ENCODE data around the gene BACH1. TPM values are rescaled to one million over a fixed set of nuclear protein-coding genes. Genes with fewer than 3 reads are reported as not detected.
A peak's percentile ranks its signal among the peaks of the same experiment; 100 is the strongest.
"Not testable (repeated sequence)": the region's sequence is repeated elsewhere in the genome, so short reads cannot be mapped to it uniquely, and the experiment has no call there.

Gene BACH1
- 10 to 100 TPM; 33.2 to 66.9 TPM for total RNA-seq

- intact Hi-C loops (cut with DNase I) = no loop called here
- H3K27ac ChIP-seq = peak within 1 kb of the TSS; percentile 90
- H3K36me3 ChIP-seq = no peaks in the 10 kb centered on the region
- DNase-seq = peak; percentile 92
- peak within 1 kb of the TSS; percentile 69 to 76 for H3K9ac ChIP-seq (ENCODE audit: low read depth in 2 of 2, low read length in 2 of 2)
- H3K4me3 ChIP-seq = peak within 1 kb of the TSS; percentile 63
- H3K4me1 ChIP-seq = peaks cover 15% of the 10 kb centered on the region
- H3K27me3 ChIP-seq = no peaks in the 10 kb centered on the region
- H3K9me3 ChIP-seq = no peaks in the 10 kb centered on the region
- peak; percentile 40 for TF ChIP-seq CTCF (IDR thresholded peaks at IDR 0.05)
These were observed at the start of gene BACH1 for GRCh38 chr21:29298348-29299045. Gene BACH1, plus strand, starts transcription at chr21:29298922. Its CDS starts 22,359 bp downstream, at chr21:29321281.

GRCh38 chr21:29249289-29249688 lies 49.4 kb upstream of the BACH1 start:
- H3K27ac ChIP-seq; H3K27me3 ChIP-seq; H3K4me1 ChIP-seq; H3K36me3 ChIP-seq; intact Hi-C loops (cut with DNase I); DNase-seq; H3K9me3 ChIP-seq; H3K4me3 ChIP-seq; H3K9ac ChIP-seq (ENCODE audit: low read depth in 2 of 2, low read length in 2 of 2): not testable (repeated sequence)

GRCh38 chr21:29250636-29251035 lies 48.1 kb upstream of the BACH1 start:
- DNase-seq = no peak
- H3K4me3 ChIP-seq = no peak overlapping the region
- H3K36me3 ChIP-seq = no peaks in the 10 kb centered on the region
- H3K27ac ChIP-seq = no peak overlapping the region
- no peaks in the 10 kb centered on the region for H3K4me1 ChIP-seq
- no peak for TF ChIP-seq CTCF (IDR thresholded peaks at IDR 0.05)
- no peak overlapping the region for H3K9ac ChIP-seq (ENCODE audit: low read depth in 2 of 2, low read length in 2 of 2)
- H3K9me3 ChIP-seq = no peaks in the 10 kb centered on the region
- intact Hi-C loops (cut with DNase I) = loop anchor here (10.0 kb wide), 1 partner anchor 104 kb away; no protein-coding TSS in a partner anchor
- H3K27me3 ChIP-seq = no peaks in the 10 kb centered on the region

GRCh38 chr21:29253861-29254260 lies 44.9 kb upstream of the BACH1 start:
- intact Hi-C loops (cut with DNase I) = loop anchor here (10.0 kb wide), 1 partner anchor 101 kb away; no protein-coding TSS in a partner anchor
- H3K36me3 ChIP-seq; H3K27ac ChIP-seq; H3K9ac ChIP-seq (ENCODE audit: low read depth in 2 of 2, low read length in 2 of 2); H3K9me3 ChIP-seq; H3K4me1 ChIP-seq; DNase-seq; H3K27me3 ChIP-seq; H3K4me3 ChIP-seq: not testable (repeated sequence)

GRCh38 chr21:29254550-29254949 lies 44.2 kb upstream of the BACH1 start:
- no peak for TF ChIP-seq CTCF (IDR thresholded peaks at IDR 0.05)
- no peak for DNase-seq
- intact Hi-C loops (cut with DNase I) = loop anchor here (10.0 kb wide), 1 partner anchor 100 kb away; no protein-coding TSS in a partner anchor
- H3K4me1 ChIP-seq = no peaks in the 10 kb centered on the region
- no peak overlapping the region for H3K4me3 ChIP-seq
- H3K27me3 ChIP-seq = no peaks in the 10 kb centered on the region
- no peak overlapping the region for H3K27ac ChIP-seq
- H3K9me3 ChIP-seq = no peaks in the 10 kb centered on the region
- H3K36me3 ChIP-seq = no peaks in the 10 kb centered on the region
- H3K9ac ChIP-seq (ENCODE audit: low read depth in 2 of 2, low read length in 2 of 2) = no peak overlapping the region

GRCh38 chr21:29256126-29256910 lies 42.4 kb upstream of the BACH1 start:
- intact Hi-C loops (cut with DNase I) = loop anchor here (10.0 kb wide), 1 partner anchor 98 kb away; no protein-coding TSS in a partner anchor
- H3K9me3 ChIP-seq = no peaks in the 10 kb centered on the region
- no peak overlapping the region for H3K27ac ChIP-seq
- no peaks in the 10 kb centered on the region for H3K27me3 ChIP-seq
- no peak for TF ChIP-seq CTCF (IDR thresholded peaks at IDR 0.05)
- no peaks in the 10 kb centered on the region for H3K36me3 ChIP-seq
- no peaks in the 10 kb centered on the region for H3K4me1 ChIP-seq
- no peak overlapping the region for H3K9ac ChIP-seq (ENCODE audit: low read depth in 2 of 2, low read length in 2 of 2)
- DNase-seq = no peak
- no peak overlapping the region for H3K4me3 ChIP-seq

Data from colonic mucosa (tissue), 4 donors.